Coronary artery (tissue), 2 donors: Measurements from ENCODE around the gene TMEM38A.
"Not testable (repeated sequence)": the region's sequence is repeated elsewhere in the genome, so short reads cannot be mapped to it uniquely, and the experiment has no call there.

Source experiments
- DNase-seq: peaks from one replicate; pipeline ENCODE4 v3.0.0-alpha.2; 2017; ENCODE audit warnings: low spot score
- H3K27ac ChIP-seq, 2 donors: fragments of 200-600 bp; sonication (generic); one replicate each; pipeline ENCODE4 v1.5.1; 2016 to 2019
- H3K4me3 ChIP-seq: fragments of 200-600 bp; sonication (generic); 2 replicates; pipeline ENCODE4 v1.5.1; 2016; ENCODE audit warnings: mild to moderate bottlenecking, moderate library complexity
- CTCF ChIP-seq: fragments of 200-600 bp; sonication (generic); IDR thresholded peaks from one replicate; pipeline ENCODE4 v1.5.1; 2019; ENCODE audit warnings: antibody characterized with exemption

Gene TMEM38A

GRCh38 chr19:16702123-16702522 lies 41.2 kb downstream of the TMEM38A start:
- no peak for TF ChIP-seq CTCF
- no peak for DNase-seq
- Histone ChIP-seq H3K4me3 (no peak overlapping the region), H3K27ac (no peak overlapping the region)

GRCh38 chr19:16703677-16704076 lies 42.7 kb downstream of the TMEM38A start:
- no peak for DNase-seq
- H3K4me3 ChIP-seq, result no peak overlapping the region
- H3K27ac ChIP-seq, result no peak overlapping the region
- no peak for TF ChIP-seq CTCF

GRCh38 chr19:16710870-16711269 lies 49.9 kb downstream of the TMEM38A start:
- not testable (repeated sequence) for H3K4me3 ChIP-seq, DNase-seq, H3K27ac ChIP-seq

GRCh38 chr19:16712295-16712694 lies 51.4 kb downstream of the TMEM38A start:
- not testable (repeated sequence) for H3K27ac ChIP-seq, DNase-seq, H3K4me3 ChIP-seq

- no peak overlapping the region for H3K4me3 ChIP-seq
- DNase-seq, result no peak
- H3K27ac ChIP-seq, result no peak overlapping the region
- TF ChIP-seq CTCF, result peak; percentile 35
Observed at GRCh38 chr19:16714702-16715287, 53.9 kb downstream of the TMEM38A start.

GRCh38 chr19:16715611-16716010 lies 54.7 kb downstream of the TMEM38A start:
- no peak for TF ChIP-seq CTCF
- Histone ChIP-seq H3K4me3 (no peak overlapping the region), H3K27ac (no peak overlapping the region)
- no peak for DNase-seq

- TF ChIP-seq CTCF, result no peak
- Histone ChIP-seq H3K27ac (no peak overlapping the region), H3K4me3 (no peak overlapping the region)
- no peak for DNase-seq
Observed at GRCh38 chr19:16721051-16721450, 60.1 kb downstream of the TMEM38A start.

GRCh38 chr19:16722591-16722990 lies 61.7 kb downstream of the TMEM38A start:
- H3K4me3 ChIP-seq, result no peak overlapping the region
- no peak overlapping the region for H3K27ac ChIP-seq
- no peak for DNase-seq
- TF ChIP-seq CTCF, result no peak
